HEK293 (cell line): ENCODE data around the gene ITPA.

Experiments used
- CTCF ChIP-seq: fragments of 450-650 bp; formaldehyde crosslinking; IDR thresholded peaks from 2 replicates; pipeline ENCODE4 v1.5.1; 2016; ENCODE audit warnings: missing biosample characterization, missing genetic modification characterization
- KLF10 ChIP-seq: fragments of 450-650 bp; IDR thresholded peaks from 2 replicates; pipeline ENCODE4 v1.5.1; 2018; ENCODE audit warnings: missing biosample characterization, mild to moderate bottlenecking, missing genetic modification characterization
- REST ChIP-seq: fragments of 450-650 bp; formaldehyde crosslinking; IDR thresholded peaks from 2 replicates; pipeline ENCODE4 v1.5.1; 2016; ENCODE audit warnings: missing biosample characterization, missing genetic modification characterization
- SP2 ChIP-seq: fragments of 450-650 bp; formaldehyde crosslinking; IDR thresholded peaks from 2 replicates; pipeline ENCODE4 v1.5.1; 2016; ENCODE audit warnings: missing biosample characterization, missing genetic modification characterization
- YY1 ChIP-seq: fragments of 450-650 bp; formaldehyde crosslinking; IDR thresholded peaks from 2 replicates; pipeline ENCODE4 v1.5.1; 2018; ENCODE audit warnings: missing biosample characterization, missing genetic modification characterization
- ZBTB7A ChIP-seq: fragments of 450-650 bp; formaldehyde crosslinking; IDR thresholded peaks from 2 replicates; pipeline ENCODE4 v1.5.1; 2016; ENCODE audit warnings: low read depth, missing biosample characterization, missing genetic modification characterization
- ZFP41 ChIP-seq: fragments of 450-650 bp; formaldehyde crosslinking; IDR thresholded peaks from 2 replicates; pipeline ENCODE4 v1.5.1; 2016; ENCODE audit warnings: missing biosample characterization, missing genetic modification characterization, borderline replicate concordance
- ZNF155 ChIP-seq: fragments of 450-650 bp; formaldehyde crosslinking; IDR thresholded peaks from 2 replicates; pipeline ENCODE4 v1.5.1; 2016; ENCODE audit warnings: missing biosample characterization, missing genetic modification characterization
- ZNF23 ChIP-seq: fragments of 450-650 bp; formaldehyde crosslinking; IDR thresholded peaks from 2 replicates; pipeline ENCODE4 v1.5.1; 2016; ENCODE audit warnings: missing biosample characterization, missing genetic modification characterization, borderline replicate concordance
- ZNF248 ChIP-seq: fragments of 450-650 bp; formaldehyde crosslinking; IDR thresholded peaks from 2 replicates; pipeline ENCODE4 v1.5.1; 2017; ENCODE audit warnings: missing biosample characterization, missing genetic modification characterization
- ZNF398 ChIP-seq: fragments of 450-650 bp; formaldehyde crosslinking; IDR thresholded peaks from 2 replicates; pipeline ENCODE4 v1.5.1; 2017; ENCODE audit warnings: missing biosample characterization, missing genetic modification characterization
- ZNF830 ChIP-seq: fragments of 450-650 bp; IDR thresholded peaks from 2 replicates; pipeline ENCODE4 v1.5.0; 2018; ENCODE audit warnings: missing biosample characterization, missing genetic modification characterization, low read depth, mild to moderate bottlenecking, moderate library complexity
- TF ChIP-seq, protein P1 (sequence below): fragments of 450-650 bp; formaldehyde crosslinking; IDR thresholded peaks from 2 replicates; pipeline ENCODE4 v1.5.1; 2016; ENCODE audit warnings: missing biosample characterization, missing genetic modification characterization
- TF ChIP-seq, protein P2 (sequence below): fragments of 450-650 bp; formaldehyde crosslinking; optimal IDR thresholded peaks from 2 replicates; pipeline ENCODE3; 2016; ENCODE audit warnings: missing biosample characterization, mild to moderate bottlenecking, missing genetic modification characterization

DNA sequence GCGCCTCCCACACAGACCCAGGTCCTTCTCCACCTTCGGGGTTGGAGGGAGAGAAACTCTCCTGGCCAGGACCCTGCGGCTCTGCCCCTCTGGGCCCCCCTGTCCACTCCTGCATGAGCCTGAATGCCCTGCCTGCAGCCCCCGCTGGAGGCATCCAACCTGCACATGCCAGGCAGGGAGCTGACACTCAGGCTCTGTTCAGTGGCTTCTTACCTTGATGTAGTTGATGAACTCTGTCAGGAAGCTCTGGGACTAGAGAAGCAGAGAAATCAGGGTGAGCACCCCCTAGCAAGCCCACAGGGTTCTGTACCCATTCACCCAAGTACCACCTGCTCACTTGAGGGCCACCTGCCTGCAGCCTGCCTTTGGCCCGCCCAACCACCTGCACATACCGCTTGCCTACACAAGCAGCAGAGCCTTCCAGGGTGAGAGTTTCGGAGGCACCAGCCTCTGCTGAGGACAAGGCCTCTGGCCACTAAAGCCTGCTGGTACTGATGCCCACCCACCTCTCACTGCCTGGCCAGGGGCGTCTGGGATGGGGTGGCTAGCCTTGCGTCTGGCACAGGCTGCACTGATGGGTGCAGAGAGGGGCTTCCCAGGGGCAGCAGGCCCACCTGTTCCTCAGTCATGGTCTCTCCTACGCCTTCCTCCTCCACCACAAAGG, 14.5 kb upstream of the ITPA start:
- no peak for TF ChIP-seq ZNF398 (tag by site-specific recombination)
- TF ChIP-seq CTCF = no peak
- no peak for TF ChIP-seq ZNF155 (tag by site-specific recombination)
- TF ChIP-seq, protein P1, sequence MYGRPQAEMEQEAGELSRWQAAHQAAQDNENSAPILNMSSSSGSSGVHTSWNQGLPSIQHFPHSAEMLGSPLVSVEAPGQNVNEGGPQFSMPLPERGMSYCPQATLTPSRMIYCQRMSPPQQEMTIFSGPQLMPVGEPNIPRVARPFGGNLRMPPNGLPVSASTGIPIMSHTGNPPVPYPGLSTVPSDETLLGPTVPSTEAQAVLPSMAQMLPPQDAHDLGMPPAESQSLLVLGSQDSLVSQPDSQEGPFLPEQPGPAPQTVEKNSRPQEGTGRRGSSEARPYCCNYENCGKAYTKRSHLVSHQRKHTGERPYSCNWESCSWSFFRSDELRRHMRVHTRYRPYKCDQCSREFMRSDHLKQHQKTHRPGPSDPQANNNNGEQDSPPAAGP (tag by site-specific recombination) = no peak
- TF ChIP-seq, protein P2, sequence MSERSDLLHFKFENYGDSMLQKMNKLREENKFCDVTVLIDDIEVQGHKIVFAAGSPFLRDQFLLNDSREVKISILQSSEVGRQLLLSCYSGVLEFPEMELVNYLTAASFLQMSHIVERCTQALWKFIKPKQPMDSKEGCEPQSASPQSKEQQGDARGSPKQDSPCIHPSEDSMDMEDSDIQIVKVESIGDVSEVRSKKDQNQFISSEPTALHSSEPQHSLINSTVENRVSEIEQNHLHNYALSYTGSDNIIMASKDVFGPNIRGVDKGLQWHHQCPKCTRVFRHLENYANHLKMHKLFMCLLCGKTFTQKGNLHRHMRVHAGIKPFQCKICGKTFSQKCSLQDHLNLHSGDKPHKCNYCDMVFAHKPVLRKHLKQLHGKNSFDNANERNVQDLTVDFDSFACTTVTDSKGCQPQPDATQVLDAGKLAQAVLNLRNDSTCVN (tag by site-specific recombination) = no peak
- no peak for TF ChIP-seq ZNF248 (tag by site-specific recombination)
- no peak for TF ChIP-seq ZNF830 (tag by site-specific recombination)
- TF ChIP-seq REST (tag by site-specific recombination) = no peak
- no peak for TF ChIP-seq KLF10 (tag by site-specific recombination)
- TF ChIP-seq SP2 (tag by site-specific recombination) = no peak
- TF ChIP-seq YY1 (tag by site-specific recombination) = no peak
- TF ChIP-seq ZNF23 (tag by site-specific recombination) = no peak
- no peak for TF ChIP-seq ZFP41 (tag by site-specific recombination)
- no peak for TF ChIP-seq ZBTB7A (tag by site-specific recombination)
